Activated CD8-positive, alpha-beta memory T cell treated with anti-CD3 and anti-CD28 coated beads, Interleukin-2, amount 50 U/mL, for 4 hours (primary cell): ENCODE data around the gene COMMD7.
"Not testable (repeated sequence)": the region's sequence is repeated elsewhere in the genome, so short reads cannot be mapped to it uniquely, and the experiment has no call there.

Experiments used
- DNase-seq: peaks from one replicate; pipeline ENCODE4 v3.0.0-alpha.2; 2020

COMMD7 gene

GRCh38 chr20:32718749-32719348 lies 24.4 kb downstream of the COMMD7 start:
- DNase-seq: no peak

- DNase-seq: no peak
These were observed 31.9 kb downstream of the COMMD7 start for GRCh38 chr20:32711346-32711745.

- DNase-seq: no peak
These were observed 33.6 kb downstream of the COMMD7 start for GRCh38 chr20:32709632-32710121.

GRCh38 chr20:32709029-32709631 lies 34.1 kb downstream of the COMMD7 start:
- DNase-seq: not testable (repeated sequence)

GRCh38 chr20:32707691-32708581 lies 35.3 kb downstream of the COMMD7 start:
- no peak for DNase-seq

GRCh38 chr20:32706486-32706885 lies 36.8 kb downstream of the COMMD7 start:
- DNase-seq: no peak

GRCh38 chr20:32702706-32703425 lies 40.4 kb downstream of the COMMD7 start:
- no peak for DNase-seq

GRCh38 chr20:32697608-32698007 lies 45.7 kb downstream of the COMMD7 start:
- DNase-seq: no peak

- DNase-seq: no peak
These were observed 48.2 kb downstream of the COMMD7 start for GRCh38 chr20:32695089-32695488.

- DNase-seq: not testable (repeated sequence)
These were observed 54.3 kb downstream of the COMMD7 start for GRCh38 chr20:32688966-32689365.

GRCh38 chr20:32687180-32687532 lies 56.1 kb downstream of the COMMD7 start:
- no peak for DNase-seq

- DNase-seq: no peak
These were observed 56.6 kb downstream of the COMMD7 start for GRCh38 chr20:32686530-32687179.

- DNase-seq: no peak
These were observed 57.4 kb downstream of the COMMD7 start for GRCh38 chr20:32685541-32686529.

GRCh38 chr20:32682508-32682987 lies 60.7 kb downstream of the COMMD7 start:
- DNase-seq: no peak

GRCh38 chr20:32681175-32682084 lies 61.8 kb downstream of the COMMD7 start:
- DNase-seq: no peak

GRCh38 chr20:32680544-32681174 lies 62.6 kb downstream of the COMMD7 start:
- DNase-seq: no peak

- DNase-seq: no peak
These were observed 64.3 kb downstream of the COMMD7 start for GRCh38 chr20:32678948-32679347.

GRCh38 chr20:32675223-32675975 lies 67.9 kb downstream of the COMMD7 start:
- no peak for DNase-seq

GRCh38 chr20:32674362-32674789 lies 68.9 kb downstream of the COMMD7 start:
- peak; percentile 72 for DNase-seq
